ENCODE results near the gene CRADD. TPM values are rescaled to one million over a fixed set of nuclear protein-coding genes. Genes with fewer than 3 reads are reported as not detected.

CRADD gene
- total and polyA plus RNA-seq, 2 of the 4 experiments (the other 2 are of a cell fraction): 11.1 to 14.0 TPM

- Histone ChIP-seq H3K56ac (ENCODE audit: extremely low read depth, insufficient read depth, low read length) (no peak overlapping the region), H3K14ac (replicated peaks; ENCODE audit: low read depth, low read length) (no peak overlapping the region), H4K8ac (ENCODE audit: low read depth in 2 of 2, low read length in 2 of 2) (no peak overlapping the region), H3K9ac (ENCODE audit: low read depth, low read length) (no peak overlapping the region), H3K4ac (ENCODE audit: low read depth, low read length) (no peak overlapping the region), H2AK5ac (ENCODE audit: low read depth, low read length) (no peak overlapping the region), H3K9me3 (ENCODE audit: control insufficient read depth, insufficient read depth, low read length) (peaks cover 10% of the 10 kb centered on the region), H3K4me3 (ENCODE audit: insufficient read depth, low read depth, low read length) (no peak overlapping the region), H2AFZ (replicated peaks; ENCODE audit: low read length, poor library complexity) (no peak overlapping the region), H3K23ac (ENCODE audit: low read depth, low read length) (no peak overlapping the region), H4K91ac (ENCODE audit: insufficient read depth, low read depth, low read length) (no peak overlapping the region), H3K27me3 (ENCODE audit: control insufficient read depth, insufficient read depth, low read length) (no peaks in the 10 kb centered on the region), H2BK5ac (ENCODE audit: low read depth, low read length, poor library complexity, severe bottlenecking) (no peak overlapping the region), H3K18ac (ENCODE audit: low read depth, low read length) (no peak overlapping the region), H4K20me1 (ENCODE audit: insufficient read depth, low read length) (no peaks in the 10 kb centered on the region), H2BK120ac (ENCODE audit: low read depth, low read length) (no peak overlapping the region), H4K5ac (ENCODE audit: low read depth, low read length) (no peak overlapping the region), H2BK15ac (ENCODE audit: low read depth, low read length) (no peak overlapping the region), H2AK9ac (replicated peaks; ENCODE audit: low read depth, low read length, poor library complexity) (no peak overlapping the region), H2BK20ac (ENCODE audit: low read depth, low read length) (no peak overlapping the region), H3K9me1 (ENCODE audit: insufficient read depth, low read length) (0 out of 2 replicates have a peak, but pooled peaks cover 2% of the 10 kb centered on the region), H3K4me2 (ENCODE audit: low read depth, low read length) (no peak overlapping the region), H3K27ac (ENCODE audit: insufficient read depth, low read length) (no peak overlapping the region), H3K79me1 (ENCODE audit: low read depth in 1 of 2, low read length in 2 of 2) (no peaks in the 10 kb centered on the region), H3K4me1 (ENCODE audit: control insufficient read depth, insufficient read depth, low read length) (no peaks in the 10 kb centered on the region), H3K36me3 (ENCODE audit: control insufficient read depth, insufficient read depth, low read length) (no peaks in the 10 kb centered on the region)
- ATAC-seq (ENCODE audit: low read depth): no peak
- DNase-seq: no peak
- in situ Hi-C loops (cut with MboI; ENCODE audit: low sequenced_read_pairs) (no loop called here), intact Hi-C loops (cut with micrococcal nuclease) (no loop called here), dilution Hi-C loops (cut with HindIII; ENCODE audit: low sequenced_read_pairs, unreplicated experiment) (no loop called here)
- POLR2A ChIA-PET (ENCODE audit: unreplicated experiment): no interaction called here
- TF ChIP-seq RFX5 (IDR thresholded peaks at IDR 0.05; ENCODE audit: low read depth, low read length) (no peak), RCOR1 (IDR thresholded peaks at IDR 0.05; ENCODE audit: insufficient replicate concordance, low read length) (no peak), BHLHE40 (IDR thresholded peaks at IDR 0.05; ENCODE audit: low read depth, low read length) (no peak), POLR2A (IDR thresholded peaks at IDR 0.05; ENCODE audit: low read depth, low read length) (no peak), FOS (IDR thresholded peaks at IDR 0.05; ENCODE audit: low read depth, low read length) (no peak), MAZ (IDR thresholded peaks at IDR 0.05; ENCODE audit: borderline replicate concordance, low read depth, low read length) (no peak), ELK1 (IDR thresholded peaks at IDR 0.05; ENCODE audit: borderline replicate concordance, low read depth, low read length) (no peak), CHD1 (IDR thresholded peaks at IDR 0.05; ENCODE audit: low read depth, low read length) (no peak), CTCF (conservative IDR thresholded peaks at IDR 0.05; ENCODE audit: low read depth, low read length) (no peak)
- no CpG with 5 or more reads among the region's 3 CpGs for WGBS, 2 experiments (ENCODE audit: extremely low coverage in 2 of 2, insufficient read length in 1 of 2)
- no TSS peak for BruUV-seq (replicated peaks)
- CTCF ChIA-PET: no interaction called here
These were observed 261.1 kb downstream of the CRADD start for GRCh38 chr12:93938317-93938716.

Data from IMR-90 (cell line).